ENCODE results near the gene METTL4. TPM values are rescaled to one million over a fixed set of nuclear protein-coding genes. Genes with fewer than 3 reads are reported as not detected.

The METTL4 gene
- total and polyA plus RNA-seq, 2 of the 8 experiments (the other 6 are each of a cell fraction or from before 2014, with no cell fraction given), result 8.5 to 11.5 TPM

GRCh38 chr18:2540575-2540974 is 30.7 kb downstream of the METTL4 start:
- CTCF ChIA-PET (ENCODE audit: partially characterized antibody), result interaction anchor here (1.0 to 3.9 kb wide), 4 partner anchors 8 to 205 kb away, joined by 3 to 53 read pairs (median 6); no protein-coding TSS in a partner anchor
- H3K4me2 ChIP-seq (ENCODE audit: insufficient read depth in 1 of 2, low read depth in 2 of 2, low read length in 2 of 2), result no peak overlapping the region
- H4K8ac ChIP-seq (ENCODE audit: extremely low read depth, insufficient read depth, low read length), result no peak overlapping the region
- no peaks in the 10 kb centered on the region for H3K79me2 ChIP-seq (ENCODE audit: control insufficient read depth in 1 of 2, insufficient read depth in 2 of 2, low read length in 2 of 2)
- no peaks in the 10 kb centered on the region for H3K23me2 ChIP-seq (ENCODE audit: low read depth, low read length)
- H2BK20ac ChIP-seq (ENCODE audit: low read length), result no peak overlapping the region
- H3K4ac ChIP-seq (replicated peaks; ENCODE audit: insufficient read length, low read depth, low read length), result no peak overlapping the region
- FAIRE-seq (no peak), DNase-seq (ENCODE audit: low read depth in 1 of 2, low spot score in 2 of 2) (no peak)
- H3K4me1 ChIP-seq (replicated peaks in 1 of 4; ENCODE audit: control insufficient read depth in 3 of 4, insufficient read depth in 4 of 4, low read length in 3 of 4), result no peaks in the 10 kb centered on the region
- H3K9ac ChIP-seq (replicated peaks in 1 of 4; ENCODE audit: extremely low read depth in 1 of 4, low read depth in 3 of 4, low read length in 3 of 4), result no peak overlapping the region
- H3K27ac ChIP-seq (ENCODE audit: low read depth, low read length), result no peak overlapping the region
- WGBS, 2 experiments (ENCODE audit: extremely low coverage in 1 of 2, insufficient coverage in 1 of 2, insufficient read length in 1 of 2, insufficient replicate concordance in 2 of 2, low coverage in 1 of 2, low lambda C conversion rate in 2 of 2, missing lambda C conversion rate in 1 of 2), result 83% methylated on average over 4 of the region's 4 CpGs; no CpG with 5 or more reads in 1 of the 2 experiments
- no peaks in the 10 kb centered on the region for H4K20me1 ChIP-seq (replicated peaks in 1 of 2; ENCODE audit: control insufficient read depth in 1 of 2, insufficient read depth in 2 of 2, low read length in 2 of 2)
- no peak overlapping the region for H3K14ac ChIP-seq (ENCODE audit: insufficient read length)
- H2BK5ac ChIP-seq (ENCODE audit: low read depth, low read length), result no peak overlapping the region
- H2BK120ac ChIP-seq (replicated peaks; ENCODE audit: low read depth, low read length), result no peak overlapping the region
- H4K91ac ChIP-seq (replicated peaks; ENCODE audit: insufficient read length, low read length), result no peak overlapping the region
- H3K36me3 ChIP-seq (ENCODE audit: control insufficient read depth in 2 of 4, insufficient read depth in 4 of 4, low read length in 3 of 4), result peaks cover 0 to 3% (median 0%) of the 10 kb centered on the region in 4 experiments; a peak in 1 of 8 replicates
- no peak overlapping the region for H2AFZ ChIP-seq (ENCODE audit: low read length)
- H4K5ac ChIP-seq (ENCODE audit: insufficient read length, low read depth, low read length), result no peak overlapping the region
- POLR2A ChIA-PET (ENCODE audit: partially characterized antibody), result no interaction called here
- no peak overlapping the region for H2AK5ac ChIP-seq (ENCODE audit: low read depth, low read length)
- H3K18ac ChIP-seq (ENCODE audit: extremely low read depth, low read length), result no peak overlapping the region
- H3K79me1 ChIP-seq (ENCODE audit: low read depth, low read length), result no peaks in the 10 kb centered on the region
- TF ChIP-seq TEAD4 (IDR thresholded peaks at IDR 0.05; ENCODE audit: low read depth, low read length) (no peak), GABPA (IDR thresholded peaks at IDR 0.05; ENCODE audit: borderline replicate concordance, insufficient read depth, low read length) (no peak), CBX8 (IDR thresholded peaks at IDR 0.05; ENCODE audit: borderline replicate concordance, low read depth, low read length) (no peak), MAFK (IDR thresholded peaks at IDR 0.05; ENCODE audit: low read depth, low read length) (no peak), RAD21 (IDR thresholded peaks at IDR 0.05 in 1 of 2, conservative IDR thresholded peaks at IDR 0.05 in 1 of 2; ENCODE audit: low read depth in 2 of 2, low read length in 2 of 2) (no peak), RBBP5 (IDR thresholded peaks at IDR 0.05; ENCODE audit: borderline replicate concordance, low read depth, low read length) (no peak), HDAC2 (IDR thresholded peaks at IDR 0.05; ENCODE audit: borderline replicate concordance in 1 of 2, low read depth in 2 of 2, low read length in 2 of 2) (no peak), SIX5 (IDR thresholded peaks at IDR 0.05; ENCODE audit: low read depth, low read length) (no peak)
- no peak overlapping the region for H3K23ac ChIP-seq (ENCODE audit: insufficient read length)
- H3K27me3 ChIP-seq (replicated peaks in 1 of 4; ENCODE audit: control insufficient read depth in 3 of 4, extremely low read depth in 1 of 4, insufficient read depth in 3 of 4, low read length in 3 of 4), result no peaks in the 10 kb centered on the region
- no peak overlapping the region for H2BK15ac ChIP-seq (ENCODE audit: low read length)
- no peak overlapping the region for H2BK12ac ChIP-seq (ENCODE audit: low read depth, low read length)
- H3K4me3 ChIP-seq (ENCODE audit: extremely low read depth in 1 of 4, insufficient read depth in 2 of 4, low read depth in 3 of 4, low read length in 4 of 4), result no peak overlapping the region
- no peaks in the 10 kb centered on the region for H3K9me3 ChIP-seq (ENCODE audit: insufficient read depth in 2 of 2, low read depth in 1 of 2, low read length in 1 of 2)
- H3K56ac ChIP-seq (replicated peaks; ENCODE audit: insufficient read length, low read depth, low read length), result no peak overlapping the region

All from H1 (cell line).